ENCODE data around the gene CHMP2A.

- no peak for TF ChIP-seq CTCF (IDR thresholded peaks at IDR 0.05)
- TF ChIP-seq POLR2A (IDR thresholded peaks at IDR 0.05), result no peak
- TF ChIP-seq EP300 (IDR thresholded peaks at IDR 0.05), result no peak
Measured at GRCh38 chr19:58510084-58510862, 44.6 kb downstream of the CHMP2A start.
